GM18526 (cell line): ENCODE results near the gene VSTM2L.

Experiments used
- POLR2A ChIP-seq: IDR thresholded peaks from 3 replicates; pipeline ENCODE4 v1.6.1; 2011; ENCODE audit not compliant: insufficient read length; ENCODE audit errors: extremely low read depth

Gene VSTM2L

GRCh38 chr20:37936041-37936440 lies 33.1 kb downstream of the VSTM2L start:
- no peak for TF ChIP-seq POLR2A

- no peak for TF ChIP-seq POLR2A
Observed at GRCh38 chr20:37936451-37936850, 33.5 kb downstream of the VSTM2L start.

- no peak for TF ChIP-seq POLR2A
Observed at GRCh38 chr20:37937686-37938085, 34.8 kb downstream of the VSTM2L start.

GRCh38 chr20:37938181-37938750 lies 35.3 kb downstream of the VSTM2L start:
- no peak for TF ChIP-seq POLR2A

- no peak for TF ChIP-seq POLR2A
Observed at GRCh38 chr20:37938954-37939353, 36.0 kb downstream of the VSTM2L start.

GRCh38 chr20:37939701-37940560 lies 37.0 kb downstream of the VSTM2L start:
- TF ChIP-seq POLR2A = no peak

GRCh38 chr20:37940858-37941257 lies 37.9 kb downstream of the VSTM2L start:
- no peak for TF ChIP-seq POLR2A

GRCh38 chr20:37941332-37941731 lies 38.4 kb downstream of the VSTM2L start:
- no peak for TF ChIP-seq POLR2A

GRCh38 chr20:37941992-37942391 lies 39.1 kb downstream of the VSTM2L start:
- no peak for TF ChIP-seq POLR2A

GRCh38 chr20:37943033-37943432 lies 40.1 kb downstream of the VSTM2L start:
- no peak for TF ChIP-seq POLR2A

GRCh38 chr20:37943501-37944455 lies 40.9 kb downstream of the VSTM2L start:
- TF ChIP-seq POLR2A = no peak

- TF ChIP-seq POLR2A = no peak
Observed at GRCh38 chr20:37944456-37944981, 41.6 kb downstream of the VSTM2L start.

- no peak for TF ChIP-seq POLR2A
Observed at GRCh38 chr20:37945091-37945547, 42.2 kb downstream of the VSTM2L start.

GRCh38 chr20:37946946-37947345 lies 44.0 kb downstream of the VSTM2L start:
- no peak for TF ChIP-seq POLR2A

GRCh38 chr20:37947943-37948342 lies 45.0 kb downstream of the VSTM2L start:
- no peak for TF ChIP-seq POLR2A
